BJ (cell line): ENCODE data around the gene SCN9A. TPM values are rescaled to one million over a fixed set of nuclear protein-coding genes. Genes with fewer than 3 reads are reported as not detected.

Source experiments
- CTCF ChIA-PET: fragments of 350-600 bp; formaldehyde crosslinking; extraction: SDS; loops from one replicate; lab custom pipeline; 2021; ENCODE audit warnings: antibody characterized with exemption, inconsistent platforms; lab: Yijun Ruan, JAX
- POLR2A ChIA-PET: fragments of 300-600 bp; sonication (Branson Sonifier 250); formaldehyde crosslinking; extraction: SDS; loops from one replicate; lab custom pipeline; 2021; ENCODE audit warnings: antibody characterized with exemption; lab: Charles Lee
- DNase-seq: peaks from one replicate; pipeline ENCODE4 v3.0.0-alpha.2; 2011; ENCODE audit warnings: low read depth
- H3K27me3 ChIP-seq: 2 replicates; pipeline ENCODE4 v1.6.0; 2011; ENCODE audit warnings: low read length; ENCODE audit not compliant: control insufficient read depth, insufficient read depth
- H3K36me3 ChIP-seq: 2 replicates; pipeline ENCODE4 v1.5.1; 2011; ENCODE audit warnings: low read length; ENCODE audit not compliant: control insufficient read depth, insufficient read depth
- H3K4me3 ChIP-seq: 2 replicates; pipeline ENCODE4 v1.5.1; 2011; ENCODE audit warnings: low read depth, mild to moderate bottlenecking, control low read depth, low read length
- CTCF ChIP-seq: IDR thresholded peaks from 2 replicates; pipeline ENCODE4 v1.5.1; 2011; ENCODE audit warnings: low read depth, mild to moderate bottlenecking, control low read depth, inconsistent platforms, low read length, moderate library complexity; ENCODE audit not compliant: insufficient read depth
- polyA plus RNA-seq: library from polyadenylated mRNA; depleted of rRNA; stranded (reverse); fragments of >200 nt; gene quantifications from 2 replicates; pipeline ENCODE4 v1.2.3, GENCODE V29; 2011

SCN9A gene
- polyA plus RNA-seq, 1 experiment = 19.4 TPM

- no peak for TF ChIP-seq CTCF
- no peak for DNase-seq
- POLR2A ChIA-PET = no interaction called here
- no peaks in the 10 kb centered on the region for H3K36me3 ChIP-seq
- CTCF ChIA-PET = no interaction called here
- no peaks in the 10 kb centered on the region for H3K27me3 ChIP-seq
- H3K4me3 ChIP-seq = no peak overlapping the region
Observed at GRCh38 chr2:166338831-166339339, 36.9 kb downstream of the SCN9A start.

- no peak for TF ChIP-seq CTCF
- no peaks in the 10 kb centered on the region for H3K36me3 ChIP-seq
- POLR2A ChIA-PET = no interaction called here
- no peaks in the 10 kb centered on the region for H3K27me3 ChIP-seq
- DNase-seq = no peak
- CTCF ChIA-PET = interaction anchor here (0.9 kb wide), 1 partner anchor 157 kb away, joined by 3 read pairs; no protein-coding TSS in a partner anchor
- no peak overlapping the region for H3K4me3 ChIP-seq
Observed at GRCh38 chr2:166337932-166338331, 37.8 kb downstream of the SCN9A start.

- POLR2A ChIA-PET = no interaction called here
- Histone ChIP-seq H3K27me3 (no peaks in the 10 kb centered on the region), H3K4me3 (no peak overlapping the region), H3K36me3 (no peaks in the 10 kb centered on the region)
- CTCF ChIA-PET = no interaction called here
- TF ChIP-seq CTCF = no peak
- no peak for DNase-seq
Observed at GRCh38 chr2:166335284-166335683, 40.5 kb downstream of the SCN9A start.

GRCh38 chr2:166334805-166335204 is 40.9 kb downstream of the SCN9A start:
- no peak for DNase-seq
- POLR2A ChIA-PET = no interaction called here
- CTCF ChIA-PET = no interaction called here
- H3K4me3 ChIP-seq = no peak overlapping the region
- H3K36me3 ChIP-seq = no peaks in the 10 kb centered on the region
- TF ChIP-seq CTCF = no peak
- no peaks in the 10 kb centered on the region for H3K27me3 ChIP-seq

GRCh38 chr2:166333801-166334200 is 41.9 kb downstream of the SCN9A start:
- Histone ChIP-seq H3K36me3 (no peaks in the 10 kb centered on the region), H3K27me3 (no peaks in the 10 kb centered on the region), H3K4me3 (no peak overlapping the region)
- CTCF ChIA-PET = no interaction called here
- TF ChIP-seq CTCF = no peak
- POLR2A ChIA-PET = no interaction called here
- DNase-seq = no peak
